Activated T-cell treated with anti-CD3 and anti-CD28 coated beads, Interleukin-2, amount 50 U/mL, for 24 hours (primary cell): ENCODE measurements around the gene STK31.
"Not testable (repeated sequence)": the region's sequence is repeated elsewhere in the genome, so short reads cannot be mapped to it uniquely, and the experiment has no call there.

Experiments
- DNase-seq: peaks from one replicate; pipeline ENCODE4 v3.0.0-alpha.2; 2020
- H3K27ac Mint-ChIP-seq: 2 replicates; pipeline ENCODE4 v1.8.0; 2020; ENCODE audit warnings: mild to moderate bottlenecking, mixed read lengths
- H3K27me3 Mint-ChIP-seq: 2 replicates; pipeline ENCODE4 v1.8.0; 2020; ENCODE audit warnings: mixed read lengths
- H3K36me3 Mint-ChIP-seq: 2 replicates; pipeline ENCODE4 v1.8.0; 2020; ENCODE audit warnings: low read depth, mixed read lengths
- H3K4me1 Mint-ChIP-seq: 2 replicates; pipeline ENCODE4 v1.8.0; 2020; ENCODE audit warnings: low read depth, mixed read lengths
- H3K4me3 Mint-ChIP-seq: 2 replicates; pipeline ENCODE4 v1.8.0; 2020; ENCODE audit warnings: mild to moderate bottlenecking, moderate library complexity, mixed read lengths
- H3K9me3 Mint-ChIP-seq: 2 replicates; pipeline ENCODE4 v1.8.0; 2020; ENCODE audit warnings: mixed read lengths

The STK31 gene

GRCh38 chr7:23743226-23743625 lies 33.2 kb downstream of the STK31 start:
- no peak overlapping the region for H3K27ac Mint-ChIP-seq
- no peak for DNase-seq
- H3K9me3 Mint-ChIP-seq = peaks cover 23% of the 10 kb centered on the region
- peaks cover 3% of the 10 kb centered on the region for H3K36me3 Mint-ChIP-seq
- no peak overlapping the region for H3K4me3 Mint-ChIP-seq
- no peaks in the 10 kb centered on the region for H3K4me1 Mint-ChIP-seq
- no peaks in the 10 kb centered on the region for H3K27me3 Mint-ChIP-seq

GRCh38 chr7:23746629-23747028 lies 36.6 kb downstream of the STK31 start:
- Mint-ChIP-seq H3K36me3 (peaks cover 3% of the 10 kb centered on the region), H3K4me1 (no peaks in the 10 kb centered on the region), H3K27me3 (no peaks in the 10 kb centered on the region), H3K9me3 (peaks cover 23% of the 10 kb centered on the region), H3K4me3 (no peak overlapping the region), H3K27ac (no peak overlapping the region)
- DNase-seq = no peak

- Mint-ChIP-seq H3K9me3 (no peaks in the 10 kb centered on the region), H3K4me3 (no peak overlapping the region), H3K36me3 (peaks cover 7% of the 10 kb centered on the region), H3K4me1 (peaks cover 3% of the 10 kb centered on the region), H3K27me3 (no peaks in the 10 kb centered on the region), H3K27ac (no peak overlapping the region)
- no peak for DNase-seq
Measured at GRCh38 chr7:23751852-23752251, 41.8 kb downstream of the STK31 start.

GRCh38 chr7:23758839-23759238 lies 48.8 kb downstream of the STK31 start:
- H3K27me3 Mint-ChIP-seq, DNase-seq, H3K4me3 Mint-ChIP-seq, H3K9me3 Mint-ChIP-seq, H3K4me1 Mint-ChIP-seq, H3K27ac Mint-ChIP-seq, H3K36me3 Mint-ChIP-seq: not testable (repeated sequence)

GRCh38 chr7:23759671-23760391 lies 49.8 kb downstream of the STK31 start:
- Mint-ChIP-seq H3K27me3 (no peaks in the 10 kb centered on the region), H3K9me3 (no peaks in the 10 kb centered on the region), H3K27ac (no peak overlapping the region), H3K4me1 (peaks cover 7% of the 10 kb centered on the region), H3K4me3 (no peak overlapping the region), H3K36me3 (peaks cover 4% of the 10 kb centered on the region)
- DNase-seq = no peak

- Mint-ChIP-seq H3K36me3 (no peaks in the 10 kb centered on the region), H3K27me3 (no peaks in the 10 kb centered on the region), H3K4me3 (no peak overlapping the region), H3K9me3 (no peaks in the 10 kb centered on the region), H3K27ac (no peak overlapping the region), H3K4me1 (peaks cover 1% of the 10 kb centered on the region)
- DNase-seq = no peak
Measured at GRCh38 chr7:23765943-23766342, 55.9 kb downstream of the STK31 start.

GRCh38 chr7:23767514-23767913 lies 57.5 kb downstream of the STK31 start:
- Mint-ChIP-seq H3K9me3 (no peaks in the 10 kb centered on the region), H3K4me3 (no peak overlapping the region), H3K36me3 (no peaks in the 10 kb centered on the region), H3K4me1 (no peaks in the 10 kb centered on the region), H3K27me3 (no peaks in the 10 kb centered on the region), H3K27ac (no peak overlapping the region)
- DNase-seq = no peak

GRCh38 chr7:23768022-23768421 lies 58.0 kb downstream of the STK31 start:
- H3K9me3 Mint-ChIP-seq = no peaks in the 10 kb centered on the region
- no peak overlapping the region for H3K27ac Mint-ChIP-seq
- H3K27me3 Mint-ChIP-seq = no peaks in the 10 kb centered on the region
- no peak for DNase-seq
- H3K4me3 Mint-ChIP-seq = no peak overlapping the region
- no peaks in the 10 kb centered on the region for H3K4me1 Mint-ChIP-seq
- no peaks in the 10 kb centered on the region for H3K36me3 Mint-ChIP-seq

- not testable (repeated sequence) for DNase-seq, H3K27ac Mint-ChIP-seq, H3K9me3 Mint-ChIP-seq, H3K4me1 Mint-ChIP-seq, H3K36me3 Mint-ChIP-seq, H3K27me3 Mint-ChIP-seq, H3K4me3 Mint-ChIP-seq
Measured at GRCh38 chr7:23779185-23779800, 69.3 kb downstream of the STK31 start.

- Mint-ChIP-seq H3K4me1 (no peaks in the 10 kb centered on the region), H3K27me3 (no peaks in the 10 kb centered on the region), H3K36me3 (no peaks in the 10 kb centered on the region), H3K4me3 (no peak overlapping the region), H3K27ac (no peak overlapping the region), H3K9me3 (no peaks in the 10 kb centered on the region)
- no peak for DNase-seq
Measured at GRCh38 chr7:23783115-23783514, 73.1 kb downstream of the STK31 start.

GRCh38 chr7:23787272-23787671 lies 77.3 kb downstream of the STK31 start:
- no peak overlapping the region for H3K27ac Mint-ChIP-seq
- no peaks in the 10 kb centered on the region for H3K4me1 Mint-ChIP-seq
- no peaks in the 10 kb centered on the region for H3K27me3 Mint-ChIP-seq
- no peak for DNase-seq
- H3K36me3 Mint-ChIP-seq = no peaks in the 10 kb centered on the region
- H3K9me3 Mint-ChIP-seq = no peaks in the 10 kb centered on the region
- H3K4me3 Mint-ChIP-seq = no peak overlapping the region

- Mint-ChIP-seq H3K4me1 (no peaks in the 10 kb centered on the region), H3K27me3 (no peaks in the 10 kb centered on the region), H3K9me3 (no peaks in the 10 kb centered on the region), H3K27ac (no peak overlapping the region), H3K36me3 (no peaks in the 10 kb centered on the region), H3K4me3 (no peak overlapping the region)
- DNase-seq = no peak
Measured at GRCh38 chr7:23788843-23789242, 78.8 kb downstream of the STK31 start.

- H3K4me3 Mint-ChIP-seq = no peak overlapping the region
- H3K36me3 Mint-ChIP-seq = peaks cover 7% of the 10 kb centered on the region
- peaks cover 2% of the 10 kb centered on the region for H3K27me3 Mint-ChIP-seq
- H3K9me3 Mint-ChIP-seq = peaks cover 9% of the 10 kb centered on the region
- H3K4me1 Mint-ChIP-seq = no peaks in the 10 kb centered on the region
- H3K27ac Mint-ChIP-seq = no peak overlapping the region
- DNase-seq = no peak
Measured at GRCh38 chr7:23791721-23792120, 81.7 kb downstream of the STK31 start.

- Mint-ChIP-seq H3K4me1 (no peaks in the 10 kb centered on the region), H3K36me3 (no peaks in the 10 kb centered on the region), H3K27ac (no peak overlapping the region), H3K27me3 (no peaks in the 10 kb centered on the region), H3K9me3 (no peaks in the 10 kb centered on the region), H3K4me3 (no peak overlapping the region)
- DNase-seq = no peak
Measured at GRCh38 chr7:23802720-23803397, 92.8 kb downstream of the STK31 start.

- H3K4me1 Mint-ChIP-seq = no peaks in the 10 kb centered on the region
- H3K4me3 Mint-ChIP-seq = no peak overlapping the region
- no peak for DNase-seq
- H3K27me3 Mint-ChIP-seq = no peaks in the 10 kb centered on the region
- no peaks in the 10 kb centered on the region for H3K9me3 Mint-ChIP-seq
- no peaks in the 10 kb centered on the region for H3K36me3 Mint-ChIP-seq
- no peak overlapping the region for H3K27ac Mint-ChIP-seq
Measured at GRCh38 chr7:23804707-23805106, 94.7 kb downstream of the STK31 start.
